GM12874 (cell line): ENCODE measurements around the gene POLR2H.

Experiments used
- CTCF ChIP-seq: IDR thresholded peaks from 2 replicates; pipeline ENCODE4 v1.5.1; 2011; ENCODE audit warnings: low read depth, mild to moderate bottlenecking, control low read depth, low read length, moderate library complexity; ENCODE audit not compliant: insufficient read depth

POLR2H gene

GRCh38 chr3:184360929-184361531 is 480 bp upstream of the POLR2H start:
- TF ChIP-seq CTCF, result no peak

DNA sequence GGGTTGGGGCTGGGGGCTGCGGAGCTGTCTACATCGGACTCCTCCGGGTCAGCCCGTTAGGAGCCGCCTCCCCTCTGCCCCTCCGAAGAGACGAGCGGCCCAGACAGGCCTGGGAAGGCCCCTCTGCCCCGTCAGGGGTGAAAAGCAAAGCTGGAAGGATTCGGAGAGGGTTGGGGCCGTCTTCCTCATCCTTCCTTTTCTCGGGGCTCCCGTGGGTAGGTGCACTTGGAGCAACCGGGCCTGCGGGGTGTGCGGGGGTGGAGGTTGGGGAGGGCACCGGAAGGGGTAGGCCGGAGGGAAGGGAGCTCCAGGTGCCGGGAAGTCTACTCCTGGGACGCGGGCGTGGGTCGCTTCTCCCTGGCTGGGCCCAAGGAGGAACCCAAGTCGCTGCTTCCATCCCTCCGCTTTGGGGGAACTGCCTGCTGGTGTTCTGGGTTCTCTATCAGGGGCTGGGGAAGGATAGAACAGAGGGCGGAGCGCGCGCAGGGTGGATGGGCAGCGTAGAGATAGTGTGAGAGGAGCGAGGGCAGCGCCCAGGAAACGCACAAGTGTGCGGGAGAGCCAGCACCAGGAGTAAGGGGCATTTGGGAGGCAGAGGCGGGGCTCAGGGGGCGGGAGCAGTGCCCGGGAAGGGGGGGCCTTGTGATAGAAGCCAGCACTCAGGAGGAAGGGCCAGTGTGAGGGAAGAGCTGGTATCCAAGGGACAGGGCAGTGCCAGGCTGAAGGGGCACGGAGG is 590 bp downstream of the POLR2H start:
- TF ChIP-seq CTCF, result no peak

DNA sequence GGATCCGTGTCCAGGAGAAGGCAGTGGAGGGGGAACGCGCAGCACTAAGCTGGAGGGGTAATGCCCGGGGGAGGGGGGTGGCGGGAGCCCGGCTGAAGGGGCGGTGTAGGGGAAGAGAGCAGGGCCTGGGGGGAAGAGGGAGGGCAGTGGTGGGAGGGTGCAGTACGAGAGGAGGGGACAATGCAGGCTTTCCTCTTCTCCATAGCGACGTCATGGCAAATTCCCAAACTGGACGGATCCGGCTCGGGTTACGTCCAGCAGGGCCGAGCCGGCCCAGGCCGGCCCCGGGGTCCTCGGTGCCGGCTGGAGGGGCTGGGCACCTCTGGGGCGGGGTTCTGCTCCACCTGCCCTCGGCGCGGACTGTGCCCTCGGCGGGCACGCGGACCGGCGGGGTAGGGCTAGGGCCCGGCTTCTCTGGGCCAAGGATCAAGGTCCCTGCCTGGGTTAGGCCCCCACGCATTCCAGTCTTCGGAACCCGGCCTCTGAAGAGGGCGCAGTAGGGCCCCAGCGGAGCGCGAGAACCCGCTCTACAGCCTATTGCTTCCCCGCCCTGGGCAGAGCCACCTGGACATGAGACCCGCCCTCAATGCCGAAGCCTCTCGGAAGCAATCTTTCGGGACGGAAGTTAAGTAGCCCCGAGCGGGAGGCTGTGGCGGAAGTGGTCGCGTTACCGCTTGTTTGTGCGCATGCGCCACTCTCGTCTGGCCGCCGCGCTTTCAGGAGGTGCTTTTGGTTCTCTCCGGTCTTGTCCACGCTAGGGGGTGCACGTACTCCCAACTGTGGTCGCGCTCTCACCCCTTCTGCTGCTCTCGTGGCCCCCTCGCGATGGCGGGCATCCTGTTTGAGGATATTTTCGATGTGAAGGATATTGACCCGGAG is 1.4 kb downstream of the POLR2H start:
- peak; percentile 68 for TF ChIP-seq CTCF

GRCh38 chr3:184366619-184367289 is 5.2 kb downstream of the POLR2H start:
- TF ChIP-seq CTCF, result no peak

- TF ChIP-seq CTCF, result no peak
Measured at GRCh38 chr3:184368116-184368515, 6.6 kb downstream of the POLR2H start.

DNA sequence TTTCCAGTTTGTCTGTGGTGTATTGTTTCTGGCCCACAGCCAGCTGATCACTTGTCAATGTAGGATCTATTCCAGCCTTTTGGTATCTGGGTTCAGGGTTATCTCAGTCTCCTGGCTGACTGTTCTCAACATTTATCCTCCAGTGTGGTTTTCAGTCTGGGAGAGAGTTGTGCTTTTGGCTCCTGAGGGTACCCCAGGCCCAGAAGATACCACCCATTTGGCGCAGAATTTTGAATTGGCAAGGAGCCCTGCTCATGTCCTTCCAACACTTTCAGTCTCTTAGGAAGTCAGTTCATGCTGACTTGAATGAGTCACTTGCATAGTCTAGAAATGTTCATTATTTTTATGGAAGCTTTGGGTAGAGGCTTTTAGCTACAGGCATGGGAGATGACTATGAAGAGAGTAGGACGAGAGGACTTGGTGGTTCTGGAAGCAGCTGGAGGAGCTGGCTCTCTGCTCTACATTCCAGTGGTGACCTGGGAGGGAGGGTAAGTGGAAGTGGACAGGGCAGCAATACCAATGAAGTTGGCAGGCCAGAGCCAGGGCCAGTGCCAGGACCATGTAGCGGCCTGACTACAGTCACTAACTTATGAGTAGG is 7.2 kb downstream of the POLR2H start:
- TF ChIP-seq CTCF, result no peak
